ENCODE data around the gene PHIP. TPM values are rescaled to one million over a fixed set of nuclear protein-coding genes. Genes with fewer than 3 reads are reported as not detected.

Gene PHIP
- total RNA-seq, 1 donor from 2014 or later = 129 TPM

DNA sequence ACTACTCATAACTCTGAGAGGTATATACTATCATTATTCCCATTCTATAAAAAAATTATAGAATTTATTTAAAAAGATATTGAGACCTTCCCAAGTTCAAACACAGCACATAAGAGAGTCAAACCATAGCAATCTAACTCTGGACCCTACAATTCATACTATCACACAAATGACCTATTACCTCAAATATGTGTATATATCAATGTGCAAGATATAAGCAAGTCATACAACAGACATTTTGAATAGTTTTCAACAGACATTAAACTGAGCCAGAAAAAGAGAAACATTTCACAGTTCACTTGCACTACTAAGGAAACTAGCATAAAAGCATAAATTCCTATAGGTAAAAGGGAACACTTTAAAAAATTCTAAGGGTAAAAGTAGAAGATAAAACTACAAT lies 11.7 kb downstream of the PHIP start:
- H2AFZ ChIP-seq (replicated peaks) = no peak overlapping the region
- no peaks in the 10 kb centered on the region for H3K9me3 Mint-ChIP-seq
- H3K27ac Mint-ChIP-seq = no peak overlapping the region
- peaks cover 98% of the 10 kb centered on the region for H4K20me1 ChIP-seq (ENCODE audit: low read depth)
- peaks cover 6% of the 10 kb centered on the region for H3K36me3 ChIP-seq
- H3K27me3 Mint-ChIP-seq (ENCODE audit: insufficient read depth, low read depth) = no peaks in the 10 kb centered on the region
- H3K9me3 ChIP-seq (ENCODE audit: low read depth) = no peaks in the 10 kb centered on the region
- peaks cover 11% of the 10 kb centered on the region for H3K4me1 ChIP-seq
- no peak overlapping the region for H3K4me3 Mint-ChIP-seq
- peaks cover 2% of the 10 kb centered on the region for H3K4me1 Mint-ChIP-seq
- no peak for DNase-seq (ENCODE audit: low spot score)
- no peak overlapping the region for H3K27ac ChIP-seq
- H3K36me3 Mint-ChIP-seq = peaks cover 22% of the 10 kb centered on the region
- no peak overlapping the region for H3K9ac ChIP-seq
- H3K4me3 ChIP-seq = no peak overlapping the region
- no peak overlapping the region for H3K4me2 ChIP-seq
- TF ChIP-seq EZH2 (IDR thresholded peaks at IDR 0.05) (no peak), EZH2phosphoT487 (IDR thresholded peaks at IDR 0.05) (no peak), CTCF (IDR thresholded peaks at IDR 0.05) (no peak)
- no peaks in the 10 kb centered on the region for H3K27me3 ChIP-seq
- H3K79me2 ChIP-seq (ENCODE audit: low read depth) = peaks cover 100% of the 10 kb centered on the region
- peaks cover 5% of the 10 kb centered on the region for H3F3A ChIP-seq (ENCODE audit: low read depth)

- H3K9ac ChIP-seq = no peak overlapping the region
- H2AFZ ChIP-seq (replicated peaks) = no peak overlapping the region
- Mint-ChIP-seq H3K27ac (no peak overlapping the region), H3K36me3 (peaks cover 19% of the 10 kb centered on the region), H3K27me3 (ENCODE audit: insufficient read depth, low read depth) (no peaks in the 10 kb centered on the region), H3K4me3 (no peak overlapping the region), H3K4me1 (peaks cover 2% of the 10 kb centered on the region), H3K9me3 (no peaks in the 10 kb centered on the region)
- H3K9me3 ChIP-seq (ENCODE audit: low read depth) = no peaks in the 10 kb centered on the region
- peaks cover 93% of the 10 kb centered on the region for H4K20me1 ChIP-seq (ENCODE audit: low read depth)
- H3K4me3 ChIP-seq = no peak overlapping the region
- DNase-seq (ENCODE audit: low spot score) = no peak
- H3K36me3 ChIP-seq = peaks cover 16% of the 10 kb centered on the region
- H3F3A ChIP-seq (ENCODE audit: low read depth) = no peaks in the 10 kb centered on the region
- H3K79me2 ChIP-seq (ENCODE audit: low read depth) = peaks cover 100% of the 10 kb centered on the region
- TF ChIP-seq CTCF (IDR thresholded peaks at IDR 0.05) = no peak
- no peak for TF ChIP-seq EZH2 (IDR thresholded peaks at IDR 0.05)
- TF ChIP-seq EZH2phosphoT487 (IDR thresholded peaks at IDR 0.05) = no peak
- no peak overlapping the region for H3K4me2 ChIP-seq
- peaks cover 11% of the 10 kb centered on the region for H3K4me1 ChIP-seq
- no peak overlapping the region for H3K27ac ChIP-seq
- no peaks in the 10 kb centered on the region for H3K27me3 ChIP-seq
Observed at GRCh38 chr6:79065232-79065631, 12.8 kb downstream of the PHIP start.

GRCh38 chr6:79064635-79065034 lies 13.4 kb downstream of the PHIP start:
- no peaks in the 10 kb centered on the region for H3K27me3 Mint-ChIP-seq (ENCODE audit: insufficient read depth, low read depth)
- peaks cover 23% of the 10 kb centered on the region for H3K36me3 Mint-ChIP-seq
- H3K9ac ChIP-seq = no peak overlapping the region
- H3K4me1 Mint-ChIP-seq = peaks cover 2% of the 10 kb centered on the region
- no peak for DNase-seq (ENCODE audit: low spot score)
- no peaks in the 10 kb centered on the region for H3K27me3 ChIP-seq
- no peak overlapping the region for H3K4me3 Mint-ChIP-seq
- peaks cover 22% of the 10 kb centered on the region for H3K36me3 ChIP-seq
- no peak for TF ChIP-seq EZH2phosphoT487 (IDR thresholded peaks at IDR 0.05)
- no peak for TF ChIP-seq CTCF (IDR thresholded peaks at IDR 0.05)
- TF ChIP-seq EZH2 (IDR thresholded peaks at IDR 0.05) = no peak
- H3K4me2 ChIP-seq = no peak overlapping the region
- H3K4me1 ChIP-seq = peaks cover 11% of the 10 kb centered on the region
- peak overlapping the region; percentile 15 for H3K27ac ChIP-seq
- H4K20me1 ChIP-seq (ENCODE audit: low read depth) = peaks cover 92% of the 10 kb centered on the region
- H3F3A ChIP-seq (ENCODE audit: low read depth) = no peaks in the 10 kb centered on the region
- no peak overlapping the region for H3K4me3 ChIP-seq
- no peak overlapping the region for H2AFZ ChIP-seq (replicated peaks)
- H3K79me2 ChIP-seq (ENCODE audit: low read depth) = peaks cover 100% of the 10 kb centered on the region
- no peak overlapping the region for H3K27ac Mint-ChIP-seq
- no peaks in the 10 kb centered on the region for H3K9me3 Mint-ChIP-seq
- H3K9me3 ChIP-seq (ENCODE audit: low read depth) = no peaks in the 10 kb centered on the region
